NCI-H146 treated with DMSO at 0.1 percent for 48 hours (cell line): ENCODE results near the gene ENOPH1.

Source experiments
- DNase-seq: peaks from one replicate; lab custom pipeline; 2025; ENCODE audit not compliant: unreplicated experiment; lab: John Stamatoyannopoulos, UW

ENOPH1 gene

GRCh38 chr4:82428526-82428968 lies 1.8 kb upstream of the ENOPH1 start:
- DNase-seq, result no peak

GRCh38 chr4:82428969-82429727 lies 1.2 kb upstream of the ENOPH1 start:
- peak; percentile 85 for DNase-seq

GRCh38 chr4:82429728-82430192 lies 630 bp upstream of the ENOPH1 start:
- DNase-seq, result no peak

GRCh38 chr4:82430964-82431745 lies 765 bp downstream of the ENOPH1 start:
- peak; percentile 66 for DNase-seq

GRCh38 chr4:82431831-82432230 lies 1.4 kb downstream of the ENOPH1 start:
- no peak for DNase-seq

- no peak for DNase-seq
These were observed 2.2 kb downstream of the ENOPH1 start for GRCh38 chr4:82432596-82432995.

GRCh38 chr4:82433791-82434190 lies 3.4 kb downstream of the ENOPH1 start:
- DNase-seq, result no peak

- no peak for DNase-seq
These were observed 4.6 kb downstream of the ENOPH1 start for GRCh38 chr4:82434949-82435348.

- DNase-seq, result no peak
These were observed 5.7 kb downstream of the ENOPH1 start for GRCh38 chr4:82436130-82436529.

GRCh38 chr4:82436780-82437179 lies 6.4 kb downstream of the ENOPH1 start:
- no peak for DNase-seq

- DNase-seq, result no peak
These were observed 7.1 kb downstream of the ENOPH1 start for GRCh38 chr4:82437285-82438005.

- no peak for DNase-seq
These were observed 8.7 kb downstream of the ENOPH1 start for GRCh38 chr4:82439088-82439487.

- no peak for DNase-seq
These were observed 17.5 kb downstream of the ENOPH1 start for GRCh38 chr4:82447886-82448285.

- DNase-seq, result no peak
These were observed 20.8 kb downstream of the ENOPH1 start for GRCh38 chr4:82450966-82451755.

- DNase-seq, result no peak
These were observed 21.6 kb downstream of the ENOPH1 start for GRCh38 chr4:82452026-82452425.

GRCh38 chr4:82457266-82457665 lies 26.9 kb downstream of the ENOPH1 start:
- no peak for DNase-seq

- DNase-seq, result no peak
These were observed 28.3 kb downstream of the ENOPH1 start for GRCh38 chr4:82458729-82459128.

GRCh38 chr4:82461710-82462109 lies 31.3 kb downstream of the ENOPH1 start:
- DNase-seq, result no peak

GRCh38 chr4:82462415-82462831 lies 32.0 kb downstream of the ENOPH1 start:
- peak; percentile 50 for DNase-seq

- no peak for DNase-seq
These were observed 32.8 kb downstream of the ENOPH1 start for GRCh38 chr4:82463221-82463620.

- peak; percentile 36 for DNase-seq
These were observed 37.1 kb downstream of the ENOPH1 start for GRCh38 chr4:82467471-82467870.
